ENCODE results near the gene STEAP2. TPM values are rescaled to one million over a fixed set of nuclear protein-coding genes. Genes with fewer than 3 reads are reported as not detected.
"Not testable (repeated sequence)": the region's sequence is repeated elsewhere in the genome, so short reads cannot be mapped to it uniquely, and the experiment has no call there.

The STEAP2 gene
- total and polyA plus RNA-seq, 2 experiments from 2014 or later, result 2.0 to 3.4 TPM

DNA sequence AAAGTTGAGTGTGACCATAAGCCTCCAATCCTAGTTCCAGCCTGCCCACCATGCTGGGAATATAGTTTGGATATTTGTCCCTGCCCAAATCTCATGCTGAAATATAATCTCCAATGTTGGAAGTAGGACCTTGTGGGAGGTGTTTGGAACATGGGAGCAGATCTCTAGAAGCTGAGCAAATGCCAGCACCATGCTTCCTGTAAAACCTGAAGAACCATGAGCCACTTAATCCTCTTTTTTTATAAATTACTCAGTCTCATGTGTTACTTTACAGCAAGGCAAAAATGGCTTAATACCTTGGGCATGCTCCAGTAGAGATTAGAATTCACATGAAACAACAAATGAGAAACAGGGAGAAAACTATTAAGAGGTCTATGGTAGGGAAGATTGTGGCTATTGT, 30.1 kb upstream of the STEAP2 start:
- Histone ChIP-seq H3K4me3 (no peak overlapping the region), H3K9me3 (ENCODE audit: low read depth) (no peaks in the 10 kb centered on the region), H3K27ac (no peak overlapping the region), H3K27me3 (no peaks in the 10 kb centered on the region), H3K36me3 (no peaks in the 10 kb centered on the region), H3K4me1 (ENCODE audit: low read depth) (no peaks in the 10 kb centered on the region)
- TF ChIP-seq, protein P1, sequence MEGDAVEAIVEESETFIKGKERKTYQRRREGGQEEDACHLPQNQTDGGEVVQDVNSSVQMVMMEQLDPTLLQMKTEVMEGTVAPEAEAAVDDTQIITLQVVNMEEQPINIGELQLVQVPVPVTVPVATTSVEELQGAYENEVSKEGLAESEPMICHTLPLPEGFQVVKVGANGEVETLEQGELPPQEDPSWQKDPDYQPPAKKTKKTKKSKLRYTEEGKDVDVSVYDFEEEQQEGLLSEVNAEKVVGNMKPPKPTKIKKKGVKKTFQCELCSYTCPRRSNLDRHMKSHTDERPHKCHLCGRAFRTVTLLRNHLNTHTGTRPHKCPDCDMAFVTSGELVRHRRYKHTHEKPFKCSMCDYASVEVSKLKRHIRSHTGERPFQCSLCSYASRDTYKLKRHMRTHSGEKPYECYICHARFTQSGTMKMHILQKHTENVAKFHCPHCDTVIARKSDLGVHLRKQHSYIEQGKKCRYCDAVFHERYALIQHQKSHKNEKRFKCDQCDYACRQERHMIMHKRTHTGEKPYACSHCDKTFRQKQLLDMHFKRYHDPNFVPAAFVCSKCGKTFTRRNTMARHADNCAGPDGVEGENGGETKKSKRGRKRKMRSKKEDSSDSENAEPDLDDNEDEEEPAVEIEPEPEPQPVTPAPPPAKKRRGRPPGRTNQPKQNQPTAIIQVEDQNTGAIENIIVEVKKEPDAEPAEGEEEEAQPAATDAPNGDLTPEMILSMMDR (IDR thresholded peaks at IDR 0.05; ENCODE audit: low read depth, low read length), result no peak
- no peak for DNase-seq (ENCODE audit: low read depth in 1 of 2, low spot score in 1 of 2)

DNA sequence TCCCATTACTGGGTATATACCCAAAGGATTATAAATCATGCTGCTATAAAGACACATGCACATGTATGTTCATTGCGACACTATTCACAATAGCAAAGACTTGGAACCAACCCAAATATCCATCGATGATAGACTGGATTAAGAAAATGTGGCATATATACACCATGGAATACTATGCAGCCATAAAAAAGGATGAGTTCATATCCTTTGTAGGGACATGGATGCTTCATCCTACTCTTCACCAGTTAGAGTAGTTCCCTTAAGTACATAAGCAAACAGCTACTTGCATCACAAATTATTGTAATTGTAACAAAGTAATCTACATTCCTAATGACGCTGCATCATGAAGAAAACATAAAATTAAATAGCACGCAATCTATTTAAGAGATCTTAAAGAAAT, 25.2 kb upstream of the STEAP2 start:
- not testable (repeated sequence) for H3K27me3 ChIP-seq; H3K9me3 ChIP-seq (ENCODE audit: low read depth); DNase-seq (ENCODE audit: low read depth in 1 of 2, low spot score in 1 of 2); H3K27ac ChIP-seq; H3K36me3 ChIP-seq; H3K4me1 ChIP-seq (ENCODE audit: low read depth); H3K4me3 ChIP-seq

DNA sequence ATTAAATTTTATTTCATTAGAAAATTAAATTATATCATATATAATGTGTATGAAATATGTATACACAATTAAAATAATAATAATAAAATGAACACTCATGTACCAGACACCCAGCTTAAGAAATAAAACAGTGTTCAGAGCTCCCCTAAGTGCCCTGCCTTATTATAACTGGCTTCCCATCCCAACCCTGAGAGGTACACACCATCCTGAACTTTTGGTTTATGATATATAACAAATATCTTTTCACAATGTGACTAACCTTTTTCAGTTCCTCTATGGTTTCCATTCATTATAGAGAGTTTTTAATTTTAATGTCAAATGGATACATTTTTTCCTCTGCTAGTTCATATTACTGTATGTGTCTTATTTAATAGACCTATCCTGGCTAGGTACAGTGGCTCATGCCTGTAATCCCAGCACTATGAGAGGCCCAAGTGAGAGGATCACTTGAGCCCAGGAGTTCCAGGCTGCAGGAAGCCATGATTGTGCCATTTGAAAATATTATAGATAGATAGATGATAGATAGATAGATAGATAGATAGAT, 24.0 kb upstream of the STEAP2 start:
- Histone ChIP-seq H3K27me3 (no peaks in the 10 kb centered on the region), H3K27ac (no peak overlapping the region), H3K36me3 (no peaks in the 10 kb centered on the region), H3K9me3 (ENCODE audit: low read depth) (no peaks in the 10 kb centered on the region), H3K4me3 (no peak overlapping the region), H3K4me1 (ENCODE audit: low read depth) (no peaks in the 10 kb centered on the region)
- DNase-seq (ENCODE audit: low read depth in 1 of 2, low spot score in 1 of 2), result no peak
- TF ChIP-seq, protein P1 (IDR thresholded peaks at IDR 0.05; ENCODE audit: low read depth, low read length), result no peak

DNA sequence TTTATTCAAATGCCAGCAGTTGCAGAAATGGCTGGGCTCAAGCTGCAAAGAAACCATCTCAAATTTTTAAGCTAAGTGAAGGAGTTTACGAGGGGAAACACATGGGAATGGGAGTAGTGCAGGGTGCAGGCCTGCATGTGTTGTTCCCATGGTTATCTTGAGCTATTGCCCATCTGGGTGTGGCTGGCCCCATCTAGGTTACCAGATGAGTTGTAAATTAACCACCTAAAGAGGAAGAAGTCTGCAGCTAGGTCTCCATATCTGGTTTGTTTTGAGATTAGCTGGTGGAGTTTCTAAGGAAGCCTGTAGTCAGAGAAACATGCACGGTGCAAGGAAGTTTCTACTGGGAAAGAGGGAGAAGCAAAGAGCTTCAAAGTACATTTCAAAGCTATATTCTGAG, 23.3 kb upstream of the STEAP2 start:
- DNase-seq (ENCODE audit: low read depth in 1 of 2, low spot score in 1 of 2), result no peak
- Histone ChIP-seq H3K4me1 (ENCODE audit: low read depth) (no peaks in the 10 kb centered on the region), H3K27me3 (no peaks in the 10 kb centered on the region), H3K9me3 (ENCODE audit: low read depth) (no peaks in the 10 kb centered on the region), H3K4me3 (no peak overlapping the region), H3K36me3 (no peaks in the 10 kb centered on the region), H3K27ac (no peak overlapping the region)
- TF ChIP-seq, protein P1 (IDR thresholded peaks at IDR 0.05; ENCODE audit: low read depth, low read length), result no peak

GRCh38 chr7:90190995-90191394, 20.5 kb upstream of the STEAP2 start:
- no peaks in the 10 kb centered on the region for H3K9me3 ChIP-seq (ENCODE audit: low read depth)
- H3K4me3 ChIP-seq, result no peak overlapping the region
- TF ChIP-seq, protein P1 (IDR thresholded peaks at IDR 0.05; ENCODE audit: low read depth, low read length), result no peak
- H3K4me1 ChIP-seq (ENCODE audit: low read depth), result no peaks in the 10 kb centered on the region
- no peak overlapping the region for H3K27ac ChIP-seq
- no peaks in the 10 kb centered on the region for H3K27me3 ChIP-seq
- no peaks in the 10 kb centered on the region for H3K36me3 ChIP-seq
- DNase-seq (ENCODE audit: low read depth in 1 of 2, low spot score in 1 of 2), result no peak

GRCh38 chr7:90191648-90192047, 19.9 kb upstream of the STEAP2 start:
- TF ChIP-seq, protein P1 (IDR thresholded peaks at IDR 0.05; ENCODE audit: low read depth, low read length), result no peak
- no peaks in the 10 kb centered on the region for H3K36me3 ChIP-seq
- H3K27me3 ChIP-seq, result no peaks in the 10 kb centered on the region
- no peaks in the 10 kb centered on the region for H3K4me1 ChIP-seq (ENCODE audit: low read depth)
- H3K27ac ChIP-seq, result no peak overlapping the region
- H3K4me3 ChIP-seq, result no peak overlapping the region
- no peaks in the 10 kb centered on the region for H3K9me3 ChIP-seq (ENCODE audit: low read depth)
- DNase-seq (ENCODE audit: low read depth in 1 of 2, low spot score in 1 of 2), result no peak
